Activated T-helper 17 cell treated with anti-CD3 and anti-CD28 coated beads, Interleukin-2, amount 50 U/mL, for 72 hours (primary cell): ENCODE measurements around the gene ZNF416. TPM values are rescaled to one million over a fixed set of nuclear protein-coding genes. Genes with fewer than 3 reads are reported as not detected.

Source experiments
- ATAC-seq: fragments of 150-1000 bp; cut with Tn5 transposase; replicated peaks from 2 replicates; pipeline ENCODE4 v1.10.0; 2021; ENCODE audit warnings: mild to moderate bottlenecking, moderate library complexity
- H3K27ac Mint-ChIP-seq: one replicate; pipeline ENCODE4 v1.8.0; 2022; ENCODE audit warnings: mixed read lengths
- H3K27me3 Mint-ChIP-seq: one replicate; pipeline ENCODE4 v1.8.0; 2022; ENCODE audit warnings: mixed read lengths
- H3K36me3 Mint-ChIP-seq: one replicate; pipeline ENCODE4 v1.8.0; 2022; ENCODE audit warnings: low read depth, mild to moderate bottlenecking, mixed read lengths
- H3K4me1 Mint-ChIP-seq: one replicate; pipeline ENCODE4 v1.8.0; 2022; ENCODE audit warnings: mixed read lengths
- H3K4me3 Mint-ChIP-seq: one replicate; pipeline ENCODE4 v1.8.0; 2022; ENCODE audit warnings: mild to moderate bottlenecking, mixed read lengths
- H3K9me3 Mint-ChIP-seq: one replicate; pipeline ENCODE4 v1.8.0; 2022; ENCODE audit warnings: mixed read lengths
- total RNA-seq, 2 donors: library from RNA; stranded (reverse); gene quantifications; one replicate each; pipeline ENCODE4 v1.2.3, GENCODE V29; 2022

Gene ZNF416
- total RNA-seq, 2 donors from 2014 or later = 2.2 to 2.4 TPM

GRCh38 chr19:57572415-57572947 is 6.2 kb downstream of the ZNF416 start:
- Mint-ChIP-seq H3K9me3 (peaks cover 30% of the 10 kb centered on the region), H3K4me3 (no peak overlapping the region), H3K4me1 (peaks cover 6% of the 10 kb centered on the region), H3K27ac (no peak overlapping the region), H3K36me3 (peaks cover 56% of the 10 kb centered on the region), H3K27me3 (no peaks in the 10 kb centered on the region)
- no peak for ATAC-seq

GRCh38 chr19:57570707-57571106 is 8.0 kb downstream of the ZNF416 start:
- no peak for ATAC-seq
- H3K4me3 Mint-ChIP-seq = no peak overlapping the region
- H3K36me3 Mint-ChIP-seq = peaks cover 38% of the 10 kb centered on the region
- H3K27ac Mint-ChIP-seq = no peak overlapping the region
- H3K9me3 Mint-ChIP-seq = peaks cover 33% of the 10 kb centered on the region
- H3K27me3 Mint-ChIP-seq = peaks cover 1% of the 10 kb centered on the region
- H3K4me1 Mint-ChIP-seq = no peaks in the 10 kb centered on the region

- Mint-ChIP-seq H3K4me3 (no peak overlapping the region), H3K4me1 (no peaks in the 10 kb centered on the region), H3K27me3 (peaks cover 3% of the 10 kb centered on the region), H3K36me3 (no peaks in the 10 kb centered on the region), H3K27ac (no peak overlapping the region), H3K9me3 (peaks cover 39% of the 10 kb centered on the region)
- ATAC-seq = no peak
These were observed 12.1 kb downstream of the ZNF416 start for GRCh38 chr19:57566396-57567265.

- H3K4me3 Mint-ChIP-seq = no peak overlapping the region
- peaks cover 6% of the 10 kb centered on the region for H3K36me3 Mint-ChIP-seq
- no peak overlapping the region for H3K27ac Mint-ChIP-seq
- peaks cover 3% of the 10 kb centered on the region for H3K27me3 Mint-ChIP-seq
- peaks cover 34% of the 10 kb centered on the region for H3K9me3 Mint-ChIP-seq
- ATAC-seq = no peak
- H3K4me1 Mint-ChIP-seq = peaks cover 10% of the 10 kb centered on the region
These were observed 15.2 kb downstream of the ZNF416 start for GRCh38 chr19:57563547-57563946.

GRCh38 chr19:57560049-57560491 is 18.6 kb downstream of the ZNF416 start:
- Mint-ChIP-seq H3K27me3 (no peaks in the 10 kb centered on the region), H3K27ac (peak overlapping the region; percentile 94), H3K4me3 (peak overlapping the region; percentile 93), H3K4me1 (peaks cover 23% of the 10 kb centered on the region), H3K9me3 (peaks cover 15% of the 10 kb centered on the region), H3K36me3 (peaks cover 20% of the 10 kb centered on the region)
- ATAC-seq = peak; percentile 6

GRCh38 chr19:57559404-57560025 is 19.2 kb downstream of the ZNF416 start, which contains the start of gene ZNF550:
ZNF550 (minus strand) TSS chr19:57559863; CDS start chr19:57559682, 181 bp downstream.
- Mint-ChIP-seq H3K4me1 (peaks cover 23% of the 10 kb centered on the region), H3K4me3 (peak within 1 kb of the TSS; percentile 93), H3K27me3 (no peaks in the 10 kb centered on the region), H3K27ac (peak within 1 kb of the TSS; percentile 94), H3K36me3 (peaks cover 25% of the 10 kb centered on the region), H3K9me3 (peaks cover 17% of the 10 kb centered on the region)
- ATAC-seq = peak; percentile 100

- Mint-ChIP-seq H3K4me1 (peaks cover 23% of the 10 kb centered on the region), H3K9me3 (peaks cover 17% of the 10 kb centered on the region), H3K36me3 (peaks cover 30% of the 10 kb centered on the region), H3K27ac (peak overlapping the region; percentile 94), H3K27me3 (no peaks in the 10 kb centered on the region), H3K4me3 (peak overlapping the region; percentile 93)
- peak; percentile 37 for ATAC-seq
These were observed 19.7 kb downstream of the ZNF416 start for GRCh38 chr19:57559008-57559403.

- peaks cover 35% of the 10 kb centered on the region for H3K36me3 Mint-ChIP-seq
- peaks cover 23% of the 10 kb centered on the region for H3K4me1 Mint-ChIP-seq
- H3K4me3 Mint-ChIP-seq = peak overlapping the region; percentile 93
- H3K27me3 Mint-ChIP-seq = no peaks in the 10 kb centered on the region
- peak overlapping the region; percentile 94 for H3K27ac Mint-ChIP-seq
- peaks cover 14% of the 10 kb centered on the region for H3K9me3 Mint-ChIP-seq
- no peak for ATAC-seq
These were observed 20.2 kb downstream of the ZNF416 start for GRCh38 chr19:57558525-57558924.

- Mint-ChIP-seq H3K36me3 (peaks cover 44% of the 10 kb centered on the region), H3K4me3 (peak overlapping the region; percentile 93)
- no peak for ATAC-seq
These were observed 21.1 kb downstream of the ZNF416 start for GRCh38 chr19:57557659-57558058.

GRCh38 chr19:57552432-57552831 is 26.3 kb downstream of the ZNF416 start:
- Mint-ChIP-seq H3K9me3 (peaks cover 39% of the 10 kb centered on the region), H3K27me3 (no peaks in the 10 kb centered on the region)
- ATAC-seq = no peak

More at GRCh38 chr19:57557659-57558058, 21.1 kb downstream of the ZNF416 start:
- Mint-ChIP-seq H3K4me1 (peaks cover 23% of the 10 kb centered on the region), H3K27ac (peak overlapping the region; percentile 94), H3K27me3 (no peaks in the 10 kb centered on the region), H3K9me3 (peaks cover 15% of the 10 kb centered on the region)

GRCh38 chr19:57546513-57546912 is 32.2 kb downstream of the ZNF416 start:
- Mint-ChIP-seq H3K27ac (no peak overlapping the region), H3K36me3 (peaks cover 95% of the 10 kb centered on the region), H3K27me3 (no peaks in the 10 kb centered on the region), H3K9me3 (peaks cover 49% of the 10 kb centered on the region), H3K4me3 (no peak overlapping the region), H3K4me1 (no peaks in the 10 kb centered on the region)
- no peak for ATAC-seq

More at GRCh38 chr19:57552432-57552831, 26.3 kb downstream of the ZNF416 start:
- no peak overlapping the region for H3K27ac Mint-ChIP-seq
- no peak overlapping the region for H3K4me3 Mint-ChIP-seq
- peaks cover 90% of the 10 kb centered on the region for H3K36me3 Mint-ChIP-seq
- peaks cover 2% of the 10 kb centered on the region for H3K4me1 Mint-ChIP-seq

GRCh38 chr19:57537953-57538547 is 40.7 kb downstream of the ZNF416 start:
- Mint-ChIP-seq H3K27me3 (no peaks in the 10 kb centered on the region), H3K4me3 (no peak overlapping the region), H3K9me3 (peaks cover 55% of the 10 kb centered on the region), H3K36me3 (peaks cover 100% of the 10 kb centered on the region), H3K27ac (no peak overlapping the region), H3K4me1 (no peaks in the 10 kb centered on the region)
- no peak for ATAC-seq

- peaks cover 26% of the 10 kb centered on the region for H3K36me3 Mint-ChIP-seq
- H3K27me3 Mint-ChIP-seq = no peaks in the 10 kb centered on the region
- H3K4me3 Mint-ChIP-seq = peak within 1 kb of the TSS; percentile 96
- peaks cover 12% of the 10 kb centered on the region for H3K4me1 Mint-ChIP-seq
- peak; percentile 100 for ATAC-seq
- H3K27ac Mint-ChIP-seq = peak within 1 kb of the TSS; percentile 92
- peaks cover 10% of the 10 kb centered on the region for H3K9me3 Mint-ChIP-seq
These were observed 51.4 kb downstream of the ZNF416 start, which contains the start of gene ZNF549 for GRCh38 chr19:57527136-57527881. ZNF549 (plus strand) TSS chr19:57527356; CDS start chr19:57527574, 218 bp downstream.
